Activated T-cell treated with anti-CD3 and anti-CD28 coated beads for 48 hours (primary cell): ENCODE results near the gene RAB11FIP4.

ENCODE experiments used
- DNase-seq: peaks from one replicate; pipeline ENCODE4 v3.0.0-alpha.2; 2020; ENCODE audit warnings: low read depth

The RAB11FIP4 gene

DNA sequence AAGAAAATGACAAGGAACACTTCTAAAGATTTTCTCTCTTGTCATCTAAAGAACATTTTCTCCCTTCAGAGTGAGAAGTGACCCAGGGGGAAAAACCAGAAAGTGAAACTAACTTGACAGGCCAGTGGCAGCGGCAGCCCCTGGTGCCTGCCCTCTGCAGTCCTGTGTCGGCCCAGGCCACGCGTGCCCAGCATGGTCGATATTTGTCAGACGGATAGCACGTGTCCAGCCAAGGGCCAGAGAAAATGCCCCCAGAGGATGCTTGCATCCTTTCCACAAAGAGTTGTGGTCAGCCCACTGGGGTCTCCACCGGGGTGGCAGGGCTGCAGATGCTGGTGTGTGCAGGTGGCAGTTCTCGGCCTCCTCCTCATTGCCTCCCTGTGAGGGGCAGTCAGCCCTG lies 176.6 kb downstream of the RAB11FIP4 start:
- no peak for DNase-seq

DNA sequence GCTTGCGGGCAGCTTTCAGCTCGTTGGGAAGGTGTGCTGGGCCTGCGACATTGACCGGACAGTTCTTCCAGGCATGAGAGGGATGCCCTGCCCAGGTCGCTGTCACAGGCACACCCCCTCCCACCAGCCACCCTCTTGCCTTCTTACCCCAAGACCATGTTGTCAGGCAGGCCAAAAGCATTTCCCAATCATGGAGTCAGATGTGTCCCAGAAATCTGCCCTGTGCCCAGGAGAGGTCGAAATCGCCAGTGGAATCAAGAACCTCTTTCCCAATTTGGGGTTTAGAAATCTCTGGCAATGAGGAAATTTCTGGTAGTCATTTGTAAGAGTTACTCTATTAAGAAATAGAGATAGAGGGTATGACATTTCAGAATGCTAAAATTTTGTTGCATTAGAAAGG lies 177.1 kb downstream of the RAB11FIP4 start:
- no peak for DNase-seq

GRCh38 chr17:31570231-31570630 lies 178.8 kb downstream of the RAB11FIP4 start:
- DNase-seq = no peak

- DNase-seq = no peak
Observed at GRCh38 chr17:31570951-31571892, 179.7 kb downstream of the RAB11FIP4 start.

GRCh38 chr17:31572341-31572740 lies 180.9 kb downstream of the RAB11FIP4 start:
- DNase-seq = no peak

DNA sequence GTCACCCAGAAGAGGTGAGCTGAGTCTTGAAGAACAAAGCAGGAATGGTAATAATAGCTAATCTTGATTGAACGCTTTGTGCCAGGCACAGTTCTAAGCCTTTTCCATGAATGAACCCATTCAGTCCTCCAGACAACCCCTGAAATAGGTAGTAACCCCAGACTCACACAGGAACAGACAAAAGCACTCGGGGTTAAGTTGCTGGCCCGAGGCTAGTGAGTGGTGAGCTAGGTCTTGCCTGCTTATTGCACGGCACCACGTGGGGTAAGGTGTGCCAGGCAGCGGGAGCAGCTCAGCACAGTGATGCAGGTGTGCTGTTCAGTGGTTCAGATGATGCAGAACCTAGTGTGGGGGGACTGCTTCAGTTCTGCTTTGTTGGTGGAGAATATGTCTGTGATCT lies 181.6 kb downstream of the RAB11FIP4 start:
- no peak for DNase-seq

DNA sequence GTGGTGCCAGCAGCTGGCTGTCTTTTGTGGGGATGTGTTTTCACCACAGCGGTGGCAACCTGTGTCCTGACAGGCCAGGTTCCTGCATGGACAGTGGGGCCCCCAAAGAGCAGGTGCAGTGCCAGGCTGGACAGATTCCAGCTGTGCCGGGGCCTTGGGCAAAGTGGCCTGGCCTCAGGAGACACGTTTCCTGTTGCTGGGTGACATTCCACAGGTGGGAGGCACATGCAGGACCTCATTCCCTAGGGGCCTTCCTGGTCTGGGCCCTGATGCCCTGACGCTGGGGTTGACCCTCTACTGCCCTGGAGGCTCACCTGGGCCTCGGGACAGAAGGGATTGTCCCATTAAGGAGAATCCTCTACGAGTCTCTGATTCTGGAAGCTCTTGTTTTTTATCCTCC lies 182.4 kb downstream of the RAB11FIP4 start:
- DNase-seq = no peak

- DNase-seq = no peak
Observed at GRCh38 chr17:31574458-31574857, 183.0 kb downstream of the RAB11FIP4 start.

GRCh38 chr17:31575043-31575442 lies 183.6 kb downstream of the RAB11FIP4 start:
- DNase-seq = no peak

- DNase-seq = no peak
Observed at GRCh38 chr17:31579265-31579664, 187.8 kb downstream of the RAB11FIP4 start.

DNA sequence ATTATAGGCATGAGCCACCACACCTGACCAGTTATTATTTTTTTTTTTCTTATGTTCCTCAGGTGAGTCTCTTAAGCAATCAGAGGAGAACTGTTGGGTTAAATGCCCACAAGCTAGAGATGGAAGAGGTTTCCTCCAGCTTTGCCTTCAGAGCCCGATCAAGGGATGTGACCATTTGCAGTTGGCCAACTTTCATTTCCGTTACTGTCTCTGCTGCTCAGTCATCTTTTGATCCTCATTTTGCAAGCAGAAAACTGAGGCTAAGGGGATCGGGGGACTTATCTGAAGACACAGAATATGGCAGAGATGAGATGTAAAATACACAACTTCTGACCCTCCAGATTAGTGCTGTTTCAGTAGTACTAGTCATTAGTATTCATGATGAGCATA lies 188.8 kb downstream of the RAB11FIP4 start:
- DNase-seq = no peak

DNA sequence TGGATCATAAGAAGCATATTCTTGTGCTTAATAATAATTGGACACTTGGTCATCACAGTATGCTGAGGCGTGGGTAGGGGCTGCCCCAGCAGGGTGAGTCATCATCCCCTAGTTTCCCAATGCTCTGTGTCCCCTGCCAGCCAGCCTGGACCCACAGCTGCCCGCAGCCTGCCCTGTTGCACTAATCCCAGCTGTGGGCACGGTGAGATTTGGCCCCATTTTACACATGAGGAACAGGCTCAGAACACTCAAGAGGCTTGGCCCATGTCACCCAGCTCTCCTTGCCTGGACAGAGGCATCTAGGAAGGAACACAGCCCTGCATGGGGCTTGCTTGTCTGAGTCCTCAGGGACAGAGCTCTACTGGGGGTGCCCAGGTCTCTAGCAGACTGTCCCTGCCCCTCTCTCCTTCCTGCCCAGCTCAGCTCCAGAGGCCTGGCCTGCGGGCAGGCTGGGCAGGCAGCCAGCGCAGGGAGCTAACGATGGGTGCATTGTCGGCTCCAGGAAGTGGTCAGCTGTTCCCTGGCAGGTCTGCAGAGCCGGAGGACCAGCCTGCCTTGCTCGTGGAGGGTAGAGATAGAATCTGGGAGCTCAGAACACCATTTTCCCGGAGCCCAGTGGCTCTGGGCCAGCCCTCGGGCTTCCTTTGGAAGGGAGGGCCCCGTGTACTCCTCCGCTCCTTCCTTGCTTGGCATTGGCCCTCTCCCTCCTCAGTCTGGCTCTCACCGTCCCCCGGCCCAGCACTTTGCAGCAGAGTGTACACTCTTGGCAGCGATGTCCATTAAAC lies 189.4 kb downstream of the RAB11FIP4 start:
- no peak for DNase-seq

DNA sequence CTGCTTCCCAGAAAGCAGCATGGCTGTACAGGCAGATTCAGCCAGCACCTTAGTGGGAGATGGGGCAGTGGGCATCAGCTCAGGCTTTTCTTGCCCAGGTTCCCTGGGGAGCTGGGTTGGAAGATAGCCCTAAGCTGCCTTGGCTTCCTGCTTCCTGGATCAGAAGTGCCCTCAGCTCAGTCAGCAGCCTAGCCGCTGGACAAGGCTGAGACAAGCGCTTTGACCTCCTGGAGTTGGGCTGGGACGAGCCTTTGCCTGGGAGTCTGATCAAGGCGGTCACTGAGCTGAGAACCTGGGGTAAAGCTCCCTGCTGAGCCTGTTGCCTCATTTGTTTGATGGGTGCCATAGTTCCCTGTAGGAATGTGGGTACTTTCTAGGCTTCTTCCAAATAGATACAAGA lies 190.0 kb downstream of the RAB11FIP4 start:
- DNase-seq = no peak

- no peak for DNase-seq
Observed at GRCh38 chr17:31582151-31582907, 190.9 kb downstream of the RAB11FIP4 start.

GRCh38 chr17:31583772-31584356 lies 192.4 kb downstream of the RAB11FIP4 start:
- no peak for DNase-seq

DNA sequence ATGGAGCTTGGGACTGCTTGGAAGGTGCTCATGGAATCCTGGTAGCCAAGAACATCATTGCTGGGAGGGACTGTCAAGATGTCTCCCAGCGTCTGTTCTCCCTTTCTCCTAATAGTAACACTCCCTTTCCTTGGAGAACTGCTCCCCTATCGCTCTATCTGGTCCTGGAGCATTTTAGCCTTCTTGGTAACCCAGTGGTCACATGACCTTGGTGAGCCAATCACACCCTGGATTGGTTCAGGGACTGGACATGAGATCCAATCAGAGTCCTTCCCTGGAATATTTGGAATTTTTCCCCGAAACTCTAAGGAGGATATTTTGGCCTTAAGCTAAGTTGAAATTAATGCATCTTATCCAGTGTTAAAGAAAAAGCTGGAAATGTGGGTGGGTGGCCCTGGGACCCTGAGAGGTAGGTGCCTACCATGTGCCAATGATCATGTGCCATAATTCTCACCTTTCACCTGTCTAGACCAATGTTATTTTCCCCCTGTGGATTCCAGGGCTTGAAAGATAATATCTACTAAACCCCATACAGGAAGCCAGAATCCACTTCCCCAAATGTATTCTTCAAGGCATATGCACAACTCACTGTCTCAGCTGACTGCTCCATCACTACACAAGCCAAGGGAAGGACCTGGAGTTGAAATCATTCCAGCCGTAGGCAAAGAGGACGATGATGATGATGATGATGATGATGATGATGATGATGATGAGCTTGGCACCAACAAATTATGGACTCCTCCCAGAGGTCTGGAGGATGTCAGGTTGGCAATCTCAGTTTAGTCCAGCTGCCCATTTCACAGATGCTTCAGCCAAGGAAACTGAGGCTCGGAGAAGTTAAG lies 193.2 kb downstream of the RAB11FIP4 start:
- no peak for DNase-seq

DNA sequence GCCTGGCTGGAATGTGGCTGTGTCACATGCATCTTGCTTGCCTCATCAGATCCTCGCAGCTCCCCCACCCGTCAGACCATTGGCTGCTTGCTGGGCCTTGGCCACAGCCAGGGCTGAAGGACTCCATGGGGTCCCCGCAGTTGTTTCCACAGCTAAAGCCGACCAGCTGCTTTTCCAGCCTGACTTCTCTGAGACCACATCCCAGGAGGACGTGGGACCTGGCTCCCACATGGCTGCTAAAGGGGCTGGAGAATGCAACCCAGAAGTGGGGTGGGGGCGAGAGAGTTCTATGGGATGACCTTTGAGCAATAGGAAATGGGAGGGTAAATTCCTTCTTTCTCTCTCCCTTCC lies 193.8 kb downstream of the RAB11FIP4 start:
- no peak for DNase-seq

DNA sequence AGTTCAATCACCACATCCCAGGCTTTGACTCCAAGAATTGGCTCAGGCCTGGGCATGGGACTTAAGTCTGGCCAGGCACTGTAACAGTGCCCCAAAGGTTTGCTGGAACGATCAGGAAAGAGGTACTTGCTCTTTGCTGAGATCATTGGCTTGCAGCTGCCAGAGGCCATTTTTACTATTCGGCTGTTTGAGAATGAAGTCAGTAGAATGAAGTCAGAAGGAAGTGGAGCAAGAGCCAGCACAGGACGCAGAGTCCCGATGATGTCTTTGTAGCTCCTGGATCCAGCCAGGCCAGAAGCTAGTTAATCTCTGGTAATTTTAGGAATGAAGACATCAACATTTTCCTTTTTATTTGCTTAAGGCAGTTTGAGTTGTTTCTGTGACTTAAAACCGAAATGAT lies 195.5 kb downstream of the RAB11FIP4 start:
- no peak for DNase-seq

DNA sequence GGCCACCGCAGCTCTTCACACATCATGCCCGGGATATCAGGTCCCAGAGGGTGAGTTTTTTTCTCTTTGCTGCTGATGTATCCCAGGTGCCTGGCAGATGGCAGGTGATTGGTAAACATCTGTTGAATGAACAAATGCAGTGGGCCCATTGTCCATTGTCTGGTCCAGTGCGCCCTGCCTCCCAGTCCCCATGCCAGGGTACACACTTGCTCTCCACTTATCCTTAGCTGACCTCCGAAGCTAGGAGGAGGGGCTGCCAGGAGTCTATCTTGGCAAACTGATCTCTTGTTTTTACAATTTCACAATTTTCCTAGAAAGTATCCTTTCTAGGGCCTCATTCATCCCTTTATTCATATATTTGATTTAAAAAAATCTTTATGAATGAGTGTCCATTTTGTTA lies 196.0 kb downstream of the RAB11FIP4 start:
- no peak for DNase-seq
